Mesodermal cell (in vitro differentiated cells): ENCODE measurements around the gene INKA1.
A peak's percentile ranks its signal among the peaks of the same experiment; 100 is the strongest.

ENCODE experiments used
- H3K27ac ChIP-seq: 2 replicates; pipeline ENCODE4 v1.7.0; 2013; ENCODE audit warnings: mild to moderate bottlenecking, low read depth, low read length, moderate library complexity; ENCODE audit not compliant: severe bottlenecking
- H3K36me3 ChIP-seq: 2 replicates; pipeline ENCODE4 v1.7.1; 2013; ENCODE audit warnings: mild to moderate bottlenecking, low read length, moderate library complexity; ENCODE audit not compliant: control insufficient read depth, insufficient read depth
- H3K4me1 ChIP-seq: one replicate; pipeline ENCODE4 v1.7.1; 2013; ENCODE audit warnings: mild to moderate bottlenecking, low read length; ENCODE audit not compliant: insufficient read depth, control insufficient read depth, poor library complexity, severe bottlenecking
- H3K4me3 ChIP-seq: 2 replicates; pipeline ENCODE4 v1.7.0; 2013; ENCODE audit warnings: low read length, control low read depth, mild to moderate bottlenecking; ENCODE audit not compliant: insufficient read depth, poor library complexity, severe bottlenecking; ENCODE audit errors: extremely low read depth
- H3K9me3 ChIP-seq: 2 replicates; pipeline ENCODE4 v1.7.1; 2013; ENCODE audit warnings: mild to moderate bottlenecking, low read length, moderate library complexity; ENCODE audit not compliant: control insufficient read depth
- WGBS, 2 experiments: methylation state at CpG; one replicate each; pipeline ENCODE4 v1.1.5; 2013; ENCODE audit warnings: missing lambda C conversion rate in 2 of 2; ENCODE audit not compliant: insufficient coverage in 2 of 2; 5-methylcytosine and 5-hydroxymethylcytosine counted together

The INKA1 gene

GRCh38 chr3:49799761-49800160, 3.3 kb upstream of the INKA1 start, which contains the start of gene CDHR4:
TSS of gene CDHR4 (minus strand) at chr3:49799873. CDS start at chr3:49799812, 61 bp downstream.
- Histone ChIP-seq H3K4me1 (peaks cover 7% of the 10 kb centered on the region), H3K27ac (no peak within 1 kb of the TSS), H3K9me3 (no peaks in the 10 kb centered on the region), H3K4me3 (no peak within 1 kb of the TSS), H3K36me3 (no peaks in the 10 kb centered on the region)
- WGBS, 2 experiments = 83 to 94% methylated on average over 2 of the region's 4 CpGs

DNA sequence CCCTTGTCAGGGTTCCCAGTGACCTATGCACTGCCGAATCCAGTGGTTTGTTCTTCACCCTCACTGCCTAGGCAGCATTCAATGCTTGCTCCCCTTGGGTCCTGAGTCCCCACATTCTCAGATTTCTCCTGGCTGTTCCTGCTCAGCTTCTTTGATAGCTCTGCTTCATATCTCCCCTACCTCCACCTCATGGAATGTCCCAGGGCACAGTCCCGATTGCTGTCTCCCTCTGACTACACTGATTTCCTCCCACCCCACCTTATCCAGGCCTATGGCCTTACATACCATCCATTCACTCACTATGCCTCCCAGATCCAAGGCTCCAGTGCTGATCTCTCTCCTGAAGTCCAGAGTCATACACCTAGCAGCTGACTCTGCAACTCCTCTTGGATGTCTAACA, 1.9 kb upstream of the INKA1 start:
- no peaks in the 10 kb centered on the region for H3K9me3 ChIP-seq

GRCh38 chr3:49803465-49804140, 542 bp downstream of the INKA1 start:
- H3K4me3 ChIP-seq = peak overlapping the region; percentile 75
- peak overlapping the region; percentile 53 for H3K27ac ChIP-seq
- WGBS, 2 experiments = 17 to 18% methylated on average over 24 to 36 of the region's 41 CpGs
- no peaks in the 10 kb centered on the region for H3K9me3 ChIP-seq
- H3K4me1 ChIP-seq = peaks cover 41% of the 10 kb centered on the region
- H3K36me3 ChIP-seq = no peaks in the 10 kb centered on the region

More for the DNA sequence above, 1.9 kb upstream of the INKA1 start:
- Histone ChIP-seq H3K4me1 (peaks cover 20% of the 10 kb centered on the region), H3K27ac (no peak overlapping the region), H3K4me3 (no peak overlapping the region), H3K36me3 (no peaks in the 10 kb centered on the region)
- WGBS, 2 experiments = 81 to 92% methylated on average over 2 of the region's 2 CpGs

DNA sequence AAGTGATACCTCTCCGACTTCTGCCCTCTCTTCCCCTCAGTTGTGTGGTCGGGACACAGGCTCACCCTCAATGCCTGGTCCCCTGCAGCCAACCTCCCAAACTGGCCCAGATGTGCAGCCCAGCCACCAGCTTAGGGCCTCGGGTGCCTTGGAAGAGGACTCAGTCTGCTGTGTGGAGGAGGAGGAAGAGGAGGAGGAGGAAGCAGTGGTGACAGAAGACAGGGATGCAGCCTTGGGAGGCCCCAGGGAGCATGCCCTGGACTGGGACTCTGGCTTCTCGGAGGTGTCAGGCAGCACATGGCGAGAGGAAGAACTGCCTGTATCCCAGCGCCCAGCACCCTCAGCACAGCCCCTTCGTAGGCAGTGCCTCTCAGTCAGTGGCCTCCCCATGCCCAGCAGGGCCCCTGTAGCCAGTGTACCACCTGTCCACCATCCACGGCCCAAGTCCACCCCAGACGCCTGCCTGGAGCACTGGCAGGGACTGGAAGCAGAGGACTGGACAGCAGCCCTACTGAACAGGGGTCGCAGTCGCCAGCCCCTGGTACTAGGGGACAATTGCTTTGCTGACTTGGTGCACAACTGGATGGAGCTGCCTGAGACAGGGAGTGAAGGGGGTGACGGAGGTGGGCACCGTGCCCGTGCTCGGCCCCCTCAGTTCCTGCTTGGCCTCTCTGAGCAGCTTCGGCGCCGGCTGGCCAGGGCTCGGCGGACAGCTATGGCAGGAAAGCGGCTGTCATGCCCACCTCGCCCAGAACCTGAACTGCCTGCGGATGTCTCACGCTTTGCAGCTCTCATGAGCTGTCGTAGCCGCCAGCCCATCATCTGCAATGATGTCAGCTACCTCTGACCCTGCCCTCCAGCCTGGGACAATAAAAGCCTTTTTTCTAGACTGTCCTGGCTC, 1.3 kb downstream of the INKA1 start:
- WGBS, 2 experiments = 92 to 93% methylated on average over 22 to 25 of the region's 26 CpGs

DNA sequence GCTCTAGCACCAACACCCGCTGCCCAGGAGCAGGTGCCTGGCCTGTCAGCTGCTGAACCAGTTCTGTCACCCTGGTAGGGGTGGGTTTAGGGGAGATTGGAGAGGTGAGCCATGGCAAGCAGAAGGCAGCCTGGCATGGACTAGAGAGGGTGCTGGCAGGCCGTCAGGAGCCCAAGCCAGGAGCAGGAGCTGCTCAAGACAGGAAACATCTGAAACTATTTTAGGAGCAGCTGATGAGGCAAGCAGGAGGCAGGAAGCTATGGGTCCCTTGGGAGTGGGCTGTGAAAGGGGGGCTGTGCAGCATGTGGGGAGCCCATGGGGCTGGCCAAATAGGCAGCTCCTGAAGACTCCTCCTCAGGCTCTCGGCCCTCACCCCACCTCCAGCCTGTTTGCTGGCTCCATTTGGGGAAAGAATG, 2.3 kb downstream of the INKA1 start:
- Histone ChIP-seq H3K9me3 (no peaks in the 10 kb centered on the region), H3K27ac (peak overlapping the region; percentile 88), H3K4me3 (peak overlapping the region; percentile 11), H3K36me3 (no peaks in the 10 kb centered on the region), H3K4me1 (peaks cover 41% of the 10 kb centered on the region)
- 82 to 86% methylated on average over 1 to 2 of the region's 3 CpGs for WGBS, 2 experiments

More for the DNA sequence above, 1.3 kb downstream of the INKA1 start:
- peak overlapping the region; percentile 75 for H3K4me3 ChIP-seq
- H3K9me3 ChIP-seq = no peaks in the 10 kb centered on the region
- peak overlapping the region; percentile 88 for H3K27ac ChIP-seq
- H3K36me3 ChIP-seq = no peaks in the 10 kb centered on the region
- H3K4me1 ChIP-seq = peaks cover 41% of the 10 kb centered on the region

DNA sequence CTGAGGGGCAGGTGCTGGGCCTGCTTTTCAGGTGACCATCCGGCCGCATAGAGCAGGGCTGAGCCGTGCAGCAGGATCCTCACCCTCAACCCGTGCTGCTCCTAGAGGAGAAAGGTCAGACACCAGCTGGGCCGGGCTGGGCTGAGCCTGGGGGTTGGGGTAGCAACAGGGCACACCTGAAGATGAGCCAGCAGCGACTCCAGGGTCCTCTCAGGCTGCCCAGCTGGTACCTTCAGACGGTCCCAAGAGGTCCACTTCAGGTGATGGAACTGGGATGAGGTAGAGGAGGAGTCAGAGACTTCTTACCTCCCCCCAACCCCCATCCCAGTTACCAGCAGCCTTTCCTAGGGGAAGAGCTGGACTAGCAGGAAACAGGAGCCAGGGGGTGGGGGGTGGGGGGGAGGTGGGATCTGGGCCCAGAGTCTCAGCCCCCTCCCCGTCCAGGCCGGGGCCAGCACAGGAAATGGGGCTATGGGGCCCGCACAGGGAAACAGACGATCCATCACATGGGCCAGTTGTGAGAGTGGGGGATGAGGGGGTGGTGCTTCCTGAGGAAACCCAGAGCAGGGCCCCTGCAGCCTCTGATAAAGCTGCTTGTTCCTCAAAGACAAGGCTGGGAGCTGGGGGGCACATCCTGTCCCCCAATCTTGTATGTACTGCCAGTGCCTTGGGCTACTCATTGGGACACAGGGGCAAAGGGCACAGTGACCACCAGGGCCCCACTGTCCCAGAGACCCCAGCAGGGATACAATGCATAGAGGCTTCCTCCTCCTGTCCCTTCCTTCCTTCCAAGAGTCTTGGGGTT, 3.0 kb downstream of the INKA1 start:
- WGBS, 2 experiments = 58% methylated on average over 7 to 8 of the region's 11 CpGs
- peak overlapping the region; percentile 88 for H3K27ac ChIP-seq
- H3K36me3 ChIP-seq = no peaks in the 10 kb centered on the region
- no peaks in the 10 kb centered on the region for H3K9me3 ChIP-seq
- H3K4me1 ChIP-seq = peaks cover 41% of the 10 kb centered on the region
- H3K4me3 ChIP-seq = peak overlapping the region; percentile 11

GRCh38 chr3:49806850-49807249, 3.8 kb downstream of the INKA1 start:
- WGBS, 2 experiments = 50 to 100% methylated on average over 1 to 2 of the region's 2 CpGs
- Histone ChIP-seq H3K36me3 (no peaks in the 10 kb centered on the region), H3K9me3 (no peaks in the 10 kb centered on the region), H3K27ac (peak overlapping the region; percentile 88), H3K4me1 (peaks cover 41% of the 10 kb centered on the region), H3K4me3 (no peak overlapping the region)

DNA sequence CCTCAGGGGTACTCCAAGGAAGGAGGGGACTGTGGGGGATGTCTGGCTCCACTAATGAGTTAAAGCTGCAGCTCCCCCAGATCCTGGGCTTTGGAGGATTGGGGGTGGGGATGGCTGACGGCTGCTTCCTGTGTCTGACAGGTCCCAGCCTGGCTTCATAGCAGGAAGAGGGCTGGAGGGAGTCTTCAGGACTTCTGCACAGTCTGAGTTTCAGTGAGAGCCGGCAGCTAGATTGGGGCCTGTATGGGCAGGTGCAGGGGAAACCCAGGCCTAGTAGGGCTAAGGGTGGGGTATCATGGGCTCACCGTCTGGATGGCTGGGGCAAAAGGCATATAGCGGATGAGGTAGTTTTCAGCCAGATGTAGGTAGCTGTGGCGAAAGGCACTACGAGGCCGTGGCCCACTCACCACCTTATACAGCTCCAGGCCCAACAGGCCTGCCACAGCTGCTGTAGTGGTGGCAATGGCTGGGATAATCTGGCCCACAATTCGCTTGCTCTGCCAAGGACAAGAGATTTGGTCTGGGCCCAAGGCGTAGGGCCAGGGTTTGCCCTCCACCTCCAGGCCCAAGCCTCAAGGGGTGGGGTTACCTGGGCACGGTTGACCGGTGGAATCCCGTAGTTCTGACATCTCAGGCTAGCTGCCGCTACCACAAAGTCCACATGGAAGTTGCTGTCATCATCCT, 4.5 kb downstream of the INKA1 start:
- no peaks in the 10 kb centered on the region for H3K9me3 ChIP-seq
- H3K36me3 ChIP-seq = no peaks in the 10 kb centered on the region
- H3K27ac ChIP-seq = peak overlapping the region; percentile 57
- WGBS, 2 experiments = 89 to 90% methylated on average over 9 to 11 of the region's 13 CpGs
- no peak overlapping the region for H3K4me3 ChIP-seq
- peaks cover 41% of the 10 kb centered on the region for H3K4me1 ChIP-seq

DNA sequence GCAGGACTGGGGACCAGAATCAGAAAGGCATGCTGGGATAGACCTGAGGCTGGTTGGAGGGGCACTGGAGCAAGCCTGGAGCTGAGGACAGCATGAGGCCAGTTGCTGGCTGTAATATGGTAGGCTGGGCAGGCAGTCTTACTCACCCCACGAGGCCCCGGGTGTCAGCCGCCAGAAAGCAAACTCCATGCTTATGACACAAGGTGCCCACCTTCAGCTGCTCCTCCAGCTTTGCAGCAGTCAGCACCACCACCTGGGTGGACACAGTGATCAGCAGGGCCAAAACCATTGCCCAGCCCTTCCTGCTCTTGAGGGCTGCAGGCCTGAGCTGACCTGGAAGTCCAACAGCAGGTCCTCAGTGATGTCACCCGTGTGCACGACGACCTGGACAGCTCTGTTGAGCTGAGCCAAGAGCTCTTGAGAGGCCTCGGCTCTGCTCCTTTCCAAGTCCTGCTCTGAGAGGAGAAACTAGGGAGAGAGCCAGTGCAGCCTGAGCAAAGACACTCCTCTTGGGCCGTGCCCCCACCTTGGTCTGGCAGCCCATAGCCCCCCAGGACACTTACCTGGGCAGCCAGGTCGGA, 9.9 kb downstream of the INKA1 start:
- 91 to 98% methylated on average over 7 to 9 of the region's 9 CpGs for WGBS, 2 experiments
- Histone ChIP-seq H3K4me3 (no peak overlapping the region), H3K36me3 (no peaks in the 10 kb centered on the region), H3K27ac (no peak overlapping the region), H3K9me3 (no peaks in the 10 kb centered on the region), H3K4me1 (peaks cover 3% of the 10 kb centered on the region)
